Lower leg skin (tissue), 4 donors: ENCODE measurements around the gene TFAP2A. TPM values are rescaled to one million over a fixed set of nuclear protein-coding genes. Genes with fewer than 3 reads are reported as not detected.

Experiments
- DNase-seq, 2 donors: peaks; one replicate each; pipeline ENCODE4 v3.0.0-alpha.2; 2019; ENCODE audit warnings: low spot score in 2 of 2
- H3K4me3 ChIP-seq: fragments of 200-600 bp; sonication (generic); 2 replicates; pipeline ENCODE4 v1.5.1; 2017; ENCODE audit warnings: mild to moderate bottlenecking, low read depth; ENCODE audit not compliant: poor library complexity, severe bottlenecking
- POLR2A ChIP-seq, 2 donors: fragments of 450-650 bp; IDR thresholded peaks; one replicate each; pipeline ENCODE4 v1.6.1; 2016 to 2017; ENCODE audit warnings: antibody characterized with exemption in 2 of 2, mild to moderate bottlenecking in 1 of 2, moderate library complexity in 1 of 2
- WGBS, 2 donors: methylation state at CpG; one replicate each; pipeline ENCODE4 v1.1.5; 2018; 5-methylcytosine and 5-hydroxymethylcytosine counted together
- intact Hi-C: fragments of 100-400 bp; cut with DNase I; formaldehyde crosslinking; loops from one replicate; pipeline ENCODE4 v1.15.0; 2023; ENCODE audit warnings: low total_unique reads
- total RNA-seq, 4 donors: library from RNA; depleted of rRNA; stranded (reverse); fragments of >200 nt; gene quantifications; one replicate each; pipeline ENCODE4 v1.1.0, GENCODE V29; 2016
- TF ChIP-seq, protein P1 (sequence below), 3 donors: fragments of 450-650 bp; IDR thresholded peaks; one replicate each; pipeline ENCODE4 v1.5.1; 2016; ENCODE audit warnings: antibody characterized with exemption in 3 of 3, mild to moderate bottlenecking in 3 of 3, moderate library complexity in 2 of 3

The TFAP2A gene
- total RNA-seq, 4 donors from 2014 or later = 62.0 to 123 (median 63.7) TPM

- WGBS, 2 donors = 3 to 7% methylated on average over 15 to 23 of the region's 31 CpGs
- H3K4me3 ChIP-seq = no peak overlapping the region
- intact Hi-C loops = loop anchor here (10.0 kb wide), 3 partner anchors 885 to 1435 kb away; no protein-coding TSS in a partner anchor
- no peak for TF ChIP-seq POLR2A (IDR thresholded peaks at IDR 0.05)
- DNase-seq = no peak
Observed at GRCh38 chr6:10419749-10420545, 5.1 kb upstream of the TFAP2A start.

- intact Hi-C loops = loop anchor here (10.0 kb wide), 3 partner anchors 884 to 1434 kb away; no protein-coding TSS in a partner anchor
- TF ChIP-seq POLR2A (IDR thresholded peaks at IDR 0.05) = no peak
- TF ChIP-seq, protein P1, sequence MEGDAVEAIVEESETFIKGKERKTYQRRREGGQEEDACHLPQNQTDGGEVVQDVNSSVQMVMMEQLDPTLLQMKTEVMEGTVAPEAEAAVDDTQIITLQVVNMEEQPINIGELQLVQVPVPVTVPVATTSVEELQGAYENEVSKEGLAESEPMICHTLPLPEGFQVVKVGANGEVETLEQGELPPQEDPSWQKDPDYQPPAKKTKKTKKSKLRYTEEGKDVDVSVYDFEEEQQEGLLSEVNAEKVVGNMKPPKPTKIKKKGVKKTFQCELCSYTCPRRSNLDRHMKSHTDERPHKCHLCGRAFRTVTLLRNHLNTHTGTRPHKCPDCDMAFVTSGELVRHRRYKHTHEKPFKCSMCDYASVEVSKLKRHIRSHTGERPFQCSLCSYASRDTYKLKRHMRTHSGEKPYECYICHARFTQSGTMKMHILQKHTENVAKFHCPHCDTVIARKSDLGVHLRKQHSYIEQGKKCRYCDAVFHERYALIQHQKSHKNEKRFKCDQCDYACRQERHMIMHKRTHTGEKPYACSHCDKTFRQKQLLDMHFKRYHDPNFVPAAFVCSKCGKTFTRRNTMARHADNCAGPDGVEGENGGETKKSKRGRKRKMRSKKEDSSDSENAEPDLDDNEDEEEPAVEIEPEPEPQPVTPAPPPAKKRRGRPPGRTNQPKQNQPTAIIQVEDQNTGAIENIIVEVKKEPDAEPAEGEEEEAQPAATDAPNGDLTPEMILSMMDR (IDR thresholded peaks at IDR 0.05) = no peak
- WGBS, 2 donors = 3 to 4% methylated on average over 56 of the region's 56 CpGs
- no peak for DNase-seq
- peak overlapping the region; percentile 16 for H3K4me3 ChIP-seq
Observed at GRCh38 chr6:10418862-10419748, 4.2 kb upstream of the TFAP2A start.

- 22 to 40% methylated on average over 18 of the region's 18 CpGs for WGBS, 2 donors
- H3K4me3 ChIP-seq = peak overlapping the region; percentile 16
- intact Hi-C loops = loop anchor here (10.0 kb wide), 3 partner anchors 884 to 1434 kb away; no protein-coding TSS in a partner anchor
- DNase-seq = no peak
- TF ChIP-seq, protein P1 (IDR thresholded peaks at IDR 0.05) = no peak
- TF ChIP-seq POLR2A (IDR thresholded peaks at IDR 0.05) = no peak
Observed at GRCh38 chr6:10418361-10418861, 3.5 kb upstream of the TFAP2A start.

DNA sequence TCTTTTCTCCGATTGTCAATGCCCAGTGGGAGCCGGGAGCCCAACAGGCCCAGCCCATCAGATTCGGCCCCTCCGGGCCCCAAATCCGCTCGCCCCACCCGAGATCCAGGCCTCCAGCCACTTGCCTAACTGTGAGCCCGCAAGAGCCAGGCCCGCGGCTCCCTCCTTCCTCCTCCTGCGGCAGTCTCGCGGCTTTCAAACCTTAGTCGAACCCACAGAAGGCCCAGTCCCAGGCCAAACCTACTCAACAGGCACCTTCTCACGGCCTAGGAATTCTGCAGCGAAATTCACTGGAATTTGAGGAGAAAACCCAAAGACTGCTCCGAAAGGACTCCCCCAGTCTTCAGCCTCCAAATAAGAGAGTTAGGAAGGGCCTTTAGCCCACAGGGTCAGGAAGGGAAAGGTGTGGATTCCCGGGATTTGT is 2.8 kb upstream of the TFAP2A start:
- no peak for DNase-seq
- H3K4me3 ChIP-seq = peak overlapping the region; percentile 17
- no peak for TF ChIP-seq POLR2A (IDR thresholded peaks at IDR 0.05)
- TF ChIP-seq, protein P1 (IDR thresholded peaks at IDR 0.05) = no peak
- WGBS, 2 donors = 29 to 42% methylated on average over 18 of the region's 18 CpGs
- intact Hi-C loops = loop anchor here (10.0 kb wide), 3 partner anchors 883 to 1433 kb away; no protein-coding TSS in a partner anchor

DNA sequence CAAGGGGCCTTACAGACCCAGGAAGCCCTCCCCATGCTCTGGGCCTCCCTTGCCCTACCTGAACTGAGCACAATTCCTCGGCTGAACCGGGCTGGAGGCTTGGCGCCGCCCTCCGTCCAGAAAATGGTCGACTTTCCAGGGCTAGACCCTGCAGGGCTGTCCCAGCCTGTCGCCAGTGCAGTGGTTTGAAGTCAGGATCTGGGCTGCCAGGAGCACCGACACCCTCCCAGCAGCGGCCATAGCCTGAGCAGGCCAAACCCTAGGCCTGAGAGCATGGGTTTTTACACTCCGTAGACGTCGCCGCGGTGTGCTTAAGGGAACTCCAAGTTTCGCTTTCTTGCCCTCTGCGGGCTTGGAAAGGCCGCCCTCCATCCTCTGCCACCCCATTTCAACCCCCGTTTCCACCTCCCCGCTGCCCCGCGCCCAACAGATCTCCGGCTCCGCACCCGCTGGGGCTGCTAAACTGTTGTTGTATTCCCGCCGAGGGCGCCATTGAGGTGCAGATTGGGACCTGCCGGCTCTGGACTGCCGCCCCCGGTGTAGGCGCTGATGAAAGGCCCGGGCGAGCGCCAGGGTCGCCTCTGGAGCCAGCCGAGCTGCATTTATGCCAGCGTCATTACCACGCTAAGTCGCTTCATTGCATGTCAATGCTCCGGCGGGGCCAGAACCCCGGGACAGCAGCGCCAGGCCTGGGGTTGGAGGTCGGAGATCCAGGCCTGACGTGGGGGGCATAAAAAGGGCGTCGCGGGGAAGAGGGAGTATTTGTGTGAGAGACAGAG is 2.2 kb upstream of the TFAP2A start:
- TF ChIP-seq, protein P1 (IDR thresholded peaks at IDR 0.05) = no peak
- no peak for TF ChIP-seq POLR2A (IDR thresholded peaks at IDR 0.05)
- intact Hi-C loops = loop anchor here (10.0 kb wide), 3 partner anchors 882 to 1432 kb away; no protein-coding TSS in a partner anchor
- WGBS, 2 donors = 15 to 23% methylated on average over 44 to 48 of the region's 48 CpGs
- no peak for DNase-seq
- H3K4me3 ChIP-seq = peak overlapping the region; percentile 18
